ENCODE results near the gene POLH.
"Not testable (repeated sequence)": the region's sequence is repeated elsewhere in the genome, so short reads cannot be mapped to it uniquely, and the experiment has no call there.

DNA sequence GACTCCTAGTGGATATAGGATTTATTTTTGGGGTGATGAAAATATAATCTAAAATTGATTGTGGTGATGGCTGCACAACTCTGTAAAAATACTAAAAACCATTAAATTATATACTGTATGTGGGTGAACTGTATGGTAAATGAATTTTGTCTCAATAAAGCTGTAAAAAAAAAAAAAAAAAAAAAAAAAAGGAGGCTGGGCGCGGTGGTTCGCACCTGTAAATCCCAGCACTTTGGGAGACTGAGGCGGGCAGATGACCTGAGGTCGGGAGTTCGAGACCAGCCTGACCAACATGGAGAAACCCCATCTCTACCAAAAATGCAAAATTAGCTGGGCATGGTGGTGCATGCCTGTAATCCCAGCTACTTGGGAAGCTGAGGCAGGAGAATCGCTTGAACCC is 18.4 kb upstream of the POLH start:
- not testable (repeated sequence) for TF ChIP-seq CTCF (conservative IDR thresholded peaks at IDR 0.05; ENCODE audit: low read depth, low read length); EZH2 (IDR thresholded peaks at IDR 0.05; ENCODE audit: borderline replicate concordance, low read depth, low read length, poor library complexity, severe bottlenecking)
